Dendritic cell treated with granulocyte-macrophage colony-stimulating factor and Interleukin-4, amounts not matched to agents 40 ng/mL and 50 ng/mL, for 4 days (primary cell): ENCODE measurements around the gene EARS2.

ENCODE experiments used
- H3K27ac Mint-ChIP-seq: one replicate; pipeline ENCODE4 v1.8.0; 2022; ENCODE audit warnings: mild to moderate bottlenecking, mixed read lengths
- H3K27me3 Mint-ChIP-seq: one replicate; pipeline ENCODE4 v1.8.0; 2022; ENCODE audit warnings: mild to moderate bottlenecking, mixed read lengths
- H3K36me3 Mint-ChIP-seq: one replicate; pipeline ENCODE4 v1.8.0; 2022; ENCODE audit warnings: low read depth, mixed read lengths
- H3K4me1 Mint-ChIP-seq: one replicate; pipeline ENCODE4 v1.8.0; 2022; ENCODE audit warnings: low read depth, mixed read lengths
- H3K4me3 Mint-ChIP-seq: one replicate; pipeline ENCODE4 v1.8.0; 2022; ENCODE audit warnings: mild to moderate bottlenecking, moderate library complexity, mixed read lengths
- H3K9me3 Mint-ChIP-seq: one replicate; pipeline ENCODE4 v1.8.0; 2022; ENCODE audit warnings: mixed read lengths
- intact Hi-C: fragments of 100-400 bp; cut with micrococcal nuclease; formaldehyde crosslinking; loops from one replicate; pipeline ENCODE4 v1.15.0; 2022

EARS2 gene

DNA sequence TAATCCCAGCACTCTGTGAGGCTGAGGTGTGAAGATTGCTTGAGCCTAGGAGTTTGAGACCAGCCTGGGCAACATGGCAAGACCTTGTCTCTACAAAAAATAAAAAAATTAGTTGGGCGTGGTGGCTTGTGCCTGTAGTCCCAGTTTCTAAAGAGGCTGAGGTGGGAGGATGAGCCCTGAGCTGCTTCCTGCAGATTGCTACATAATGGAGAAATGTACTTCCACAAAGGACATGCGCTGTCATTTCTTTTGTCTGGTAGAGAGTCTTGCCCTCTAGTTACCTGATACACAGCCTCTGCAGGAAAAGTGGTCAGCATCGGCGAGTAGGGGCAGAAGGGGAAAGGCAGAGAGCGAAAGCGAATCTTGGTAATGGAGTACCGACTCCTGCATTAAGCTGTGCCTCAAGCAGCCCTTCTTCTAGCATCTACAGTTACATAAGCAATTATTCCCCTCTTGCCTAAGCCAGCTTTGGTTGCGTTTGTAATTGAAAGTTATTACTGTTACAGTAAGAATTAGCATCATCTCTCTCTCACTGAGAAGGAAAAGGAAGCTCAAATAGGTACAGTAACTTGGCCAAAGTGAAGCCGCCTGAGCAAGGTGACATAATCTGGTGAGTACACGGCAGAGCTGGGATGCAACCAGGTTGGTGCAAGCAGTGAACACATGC is 28.4 kb downstream of the EARS2 start:
- H3K27ac Mint-ChIP-seq: peak overlapping the region; percentile 39
- no peak overlapping the region for H3K4me3 Mint-ChIP-seq
- peaks cover 79% of the 10 kb centered on the region for H3K36me3 Mint-ChIP-seq

DNA sequence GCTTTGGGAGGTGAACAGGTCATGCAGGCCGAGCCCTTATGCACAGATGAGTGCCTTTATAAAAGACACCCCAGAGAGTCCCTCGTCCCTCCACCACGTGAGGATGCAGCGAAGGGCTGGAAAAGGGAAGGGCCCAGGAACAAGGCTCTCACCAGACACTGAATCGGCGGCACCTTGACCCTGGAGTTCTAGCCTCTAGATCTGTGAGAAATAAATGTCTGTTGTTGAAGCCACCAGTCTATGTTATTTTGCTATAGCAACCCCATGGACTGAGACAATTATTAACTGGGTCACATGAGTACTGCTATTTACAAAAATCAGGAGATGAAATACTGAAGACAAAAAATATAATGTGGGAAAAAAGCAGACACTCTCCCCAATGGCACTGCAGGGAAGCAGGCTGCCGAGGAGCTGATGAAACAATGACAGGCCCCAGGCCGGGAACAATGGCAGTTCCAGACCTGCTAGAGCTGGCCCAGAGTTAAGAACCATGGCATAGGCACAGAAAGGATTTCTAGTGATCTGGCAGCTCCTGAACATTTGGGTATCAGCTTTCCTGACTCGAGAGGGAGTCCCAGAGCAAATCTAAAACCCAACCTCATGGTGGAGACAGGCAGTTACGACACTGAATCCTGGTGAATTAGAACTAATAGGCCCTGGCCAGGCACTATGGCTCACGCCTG is 29.0 kb downstream of the EARS2 start:
- Mint-ChIP-seq H3K36me3 (peaks cover 79% of the 10 kb centered on the region), H3K4me3 (no peak overlapping the region), H3K9me3 (no peaks in the 10 kb centered on the region), H3K4me1 (peaks cover 43% of the 10 kb centered on the region), H3K27ac (no peak overlapping the region), H3K27me3 (no peaks in the 10 kb centered on the region)
- intact Hi-C loops: no loop called here

More for the DNA sequence above, 28.4 kb downstream of the EARS2 start:
- H3K9me3 Mint-ChIP-seq: no peaks in the 10 kb centered on the region
- H3K4me1 Mint-ChIP-seq: peaks cover 36% of the 10 kb centered on the region
- H3K27me3 Mint-ChIP-seq: no peaks in the 10 kb centered on the region
- intact Hi-C loops: no loop called here

DNA sequence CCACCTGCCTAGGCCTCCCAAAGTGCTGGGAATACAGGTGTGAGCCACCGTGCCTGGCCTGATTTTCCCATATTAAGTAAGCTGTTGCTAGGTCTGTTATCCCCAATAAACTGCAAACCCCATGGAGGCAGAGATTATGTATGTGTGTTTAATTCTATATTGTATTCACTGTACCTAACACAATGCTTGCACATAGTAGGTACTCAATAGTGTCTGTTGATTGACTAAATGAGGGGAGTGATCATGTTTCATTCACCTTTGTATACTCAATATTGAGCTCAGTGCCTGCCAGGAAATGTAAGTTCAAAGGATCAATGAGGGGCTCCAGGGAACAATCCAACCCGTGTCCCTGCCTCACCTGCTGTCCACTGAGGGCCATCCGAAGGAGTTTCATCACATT is 32.3 kb downstream of the EARS2 start:
- peaks cover 63% of the 10 kb centered on the region for H3K4me1 Mint-ChIP-seq
- H3K36me3 Mint-ChIP-seq: peaks cover 58% of the 10 kb centered on the region
- no peaks in the 10 kb centered on the region for H3K9me3 Mint-ChIP-seq
- intact Hi-C loops: loop anchor here (5.0 kb wide), 1 partner anchor 32 kb away; the partner anchor contains the start of genes EARS2 and UBFD1
- H3K27me3 Mint-ChIP-seq: no peaks in the 10 kb centered on the region
- no peak overlapping the region for H3K4me3 Mint-ChIP-seq
- peak overlapping the region; percentile 92 for H3K27ac Mint-ChIP-seq

DNA sequence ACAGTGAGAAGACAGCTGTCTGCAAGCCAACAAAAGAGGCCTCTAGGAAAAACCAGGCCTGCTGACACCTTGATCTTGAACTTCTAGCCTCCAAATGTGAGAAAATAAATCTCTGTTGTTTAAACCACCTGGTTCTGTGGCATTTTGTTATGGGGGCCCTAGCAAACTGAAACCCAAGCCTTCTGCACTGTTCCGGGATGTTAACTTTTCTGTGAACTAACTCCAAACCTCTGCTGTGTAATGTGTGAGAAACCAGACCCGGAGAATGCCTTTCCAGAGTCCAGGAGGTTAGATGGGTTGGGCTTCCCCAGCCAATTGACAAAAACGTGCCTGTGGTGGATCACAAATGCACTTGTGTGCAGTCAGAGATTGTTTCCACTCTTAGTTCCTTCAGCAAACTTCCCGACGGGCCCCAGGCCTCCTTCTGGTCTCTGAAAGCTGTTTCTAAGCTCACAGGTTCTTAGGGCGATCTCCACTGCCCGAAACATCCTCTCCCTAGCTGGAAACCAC is 33.2 kb downstream of the EARS2 start:
- peaks cover 48% of the 10 kb centered on the region for H3K36me3 Mint-ChIP-seq
- peaks cover 63% of the 10 kb centered on the region for H3K4me1 Mint-ChIP-seq
- H3K4me3 Mint-ChIP-seq: no peak overlapping the region
- intact Hi-C loops: loop anchor here (5.0 kb wide), 1 partner anchor 33 kb away; the partner anchor contains the start of genes EARS2 and UBFD1
- H3K27ac Mint-ChIP-seq: peak overlapping the region; percentile 92
- H3K27me3 Mint-ChIP-seq: no peaks in the 10 kb centered on the region
- no peaks in the 10 kb centered on the region for H3K9me3 Mint-ChIP-seq

DNA sequence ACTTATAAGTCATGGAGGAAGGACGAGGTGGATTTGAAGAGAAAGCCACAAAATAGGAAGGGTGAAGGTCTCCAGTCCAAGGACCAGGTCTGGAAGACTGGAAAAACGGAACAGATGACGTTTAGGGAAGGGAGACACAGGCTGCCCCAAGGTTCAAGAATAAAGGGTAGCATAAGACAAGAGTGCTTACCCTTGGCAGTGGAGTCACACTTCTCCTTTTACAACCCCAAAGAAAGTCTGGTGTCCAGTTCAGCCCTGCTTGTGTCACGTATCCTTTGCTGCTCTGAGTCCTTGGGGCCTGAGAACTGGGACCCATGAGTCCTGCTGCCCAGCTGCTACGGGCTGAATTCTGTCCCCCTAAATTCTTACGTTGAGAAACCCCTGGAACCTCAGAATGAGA is 33.8 kb downstream of the EARS2 start:
- Mint-ChIP-seq H3K9me3 (no peaks in the 10 kb centered on the region), H3K27ac (peak overlapping the region; percentile 92), H3K27me3 (no peaks in the 10 kb centered on the region), H3K36me3 (peaks cover 46% of the 10 kb centered on the region), H3K4me3 (no peak overlapping the region), H3K4me1 (peaks cover 60% of the 10 kb centered on the region)
- intact Hi-C loops: loop anchor here (5.0 kb wide), 1 partner anchor 34 kb away; the partner anchor contains the start of genes EARS2 and UBFD1

DNA sequence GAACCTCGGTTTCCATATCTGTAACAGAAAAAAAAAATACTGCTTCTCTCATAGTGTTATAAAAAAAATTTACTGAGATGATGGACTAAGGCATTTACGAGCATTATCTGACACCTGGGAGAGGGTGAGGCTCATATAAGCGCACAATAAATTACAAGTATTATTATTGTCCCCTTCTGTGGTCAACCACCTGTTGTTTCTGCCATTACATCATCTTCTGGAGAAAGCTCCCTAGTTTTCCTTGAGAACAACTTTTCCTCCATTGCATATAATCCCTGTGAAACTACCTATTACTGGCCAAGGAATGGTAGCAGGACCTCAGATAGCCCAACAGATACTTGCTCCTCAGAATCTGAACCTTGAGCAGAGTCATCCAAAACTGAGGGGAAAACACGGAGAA is 35.2 kb downstream of the EARS2 start:
- intact Hi-C loops: loop anchor here (5.0 kb wide), 1 partner anchor 35 kb away; the partner anchor contains the start of genes EARS2 and UBFD1
- no peaks in the 10 kb centered on the region for H3K9me3 Mint-ChIP-seq
- H3K27me3 Mint-ChIP-seq: no peaks in the 10 kb centered on the region
- H3K36me3 Mint-ChIP-seq: peaks cover 33% of the 10 kb centered on the region
- no peak overlapping the region for H3K4me3 Mint-ChIP-seq
- H3K4me1 Mint-ChIP-seq: peaks cover 69% of the 10 kb centered on the region
- no peak overlapping the region for H3K27ac Mint-ChIP-seq

DNA sequence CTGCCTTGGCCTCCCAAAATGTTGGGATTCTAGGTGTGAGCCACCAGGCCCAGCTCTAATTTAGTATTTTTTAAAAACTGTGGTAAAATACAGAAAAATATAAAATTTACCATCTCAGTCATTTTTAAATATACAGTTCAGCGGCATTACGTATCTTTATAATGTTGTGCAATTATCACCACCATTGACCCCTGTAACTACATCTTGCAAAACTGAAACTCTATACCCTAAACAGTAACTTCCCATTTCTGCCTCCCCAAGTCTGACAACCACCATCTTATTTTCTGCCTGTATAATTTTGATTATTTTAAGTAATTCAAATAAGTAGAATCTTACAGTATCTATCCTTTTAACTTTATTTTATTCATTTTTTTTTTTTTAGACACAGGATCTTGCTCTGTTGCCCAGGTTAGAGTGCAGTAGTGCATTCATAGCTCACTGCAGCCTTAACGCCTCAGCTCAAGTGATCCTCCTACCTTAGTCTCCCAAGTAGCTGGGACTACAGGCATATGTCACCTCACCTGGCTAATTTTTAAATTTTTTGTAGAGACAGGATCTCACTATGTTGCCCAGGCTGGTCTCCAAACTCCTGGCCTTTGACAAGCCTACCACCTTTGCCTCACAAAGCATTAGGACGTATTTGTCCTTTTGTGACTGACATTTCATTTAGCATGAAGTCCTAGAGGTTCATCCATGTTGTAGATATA is 36.0 kb downstream of the EARS2 start:
- peak overlapping the region; percentile 20 for H3K4me3 Mint-ChIP-seq
- intact Hi-C loops: loop anchor here (5.0 kb wide), 1 partner anchor 36 kb away; the partner anchor contains the start of genes EARS2 and UBFD1
- H3K9me3 Mint-ChIP-seq: no peaks in the 10 kb centered on the region
- peaks cover 33% of the 10 kb centered on the region for H3K36me3 Mint-ChIP-seq
- H3K4me1 Mint-ChIP-seq: peaks cover 76% of the 10 kb centered on the region
- no peaks in the 10 kb centered on the region for H3K27me3 Mint-ChIP-seq
- H3K27ac Mint-ChIP-seq: peak overlapping the region; percentile 95

DNA sequence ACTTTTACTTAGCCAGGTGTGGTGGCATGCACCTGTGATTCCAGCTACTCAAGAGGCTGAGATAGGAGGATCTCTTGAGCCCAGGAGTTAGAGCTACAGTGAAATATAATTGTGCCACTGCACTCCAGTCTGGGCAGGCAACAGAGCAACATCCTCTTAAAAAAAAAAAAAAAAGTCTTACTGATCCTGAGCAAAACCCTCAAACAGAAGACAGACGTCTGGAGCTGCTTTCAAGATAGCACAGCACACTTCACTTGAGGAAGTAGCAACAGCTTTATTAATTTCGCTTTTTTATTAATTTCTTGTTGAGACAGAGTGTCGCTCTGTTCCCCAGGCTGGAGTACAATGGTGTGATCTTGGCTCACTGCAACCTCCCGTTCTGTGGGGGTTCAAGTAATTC is 36.6 kb downstream of the EARS2 start:
- Mint-ChIP-seq H3K36me3 (peaks cover 31% of the 10 kb centered on the region), H3K4me3 (peak overlapping the region; percentile 20), H3K9me3 (no peaks in the 10 kb centered on the region), H3K27ac (peak overlapping the region; percentile 95), H3K27me3 (no peaks in the 10 kb centered on the region), H3K4me1 (peaks cover 83% of the 10 kb centered on the region)
- intact Hi-C loops: loop anchor here (5.0 kb wide), 1 partner anchor 37 kb away; the partner anchor contains the start of genes EARS2 and UBFD1

DNA sequence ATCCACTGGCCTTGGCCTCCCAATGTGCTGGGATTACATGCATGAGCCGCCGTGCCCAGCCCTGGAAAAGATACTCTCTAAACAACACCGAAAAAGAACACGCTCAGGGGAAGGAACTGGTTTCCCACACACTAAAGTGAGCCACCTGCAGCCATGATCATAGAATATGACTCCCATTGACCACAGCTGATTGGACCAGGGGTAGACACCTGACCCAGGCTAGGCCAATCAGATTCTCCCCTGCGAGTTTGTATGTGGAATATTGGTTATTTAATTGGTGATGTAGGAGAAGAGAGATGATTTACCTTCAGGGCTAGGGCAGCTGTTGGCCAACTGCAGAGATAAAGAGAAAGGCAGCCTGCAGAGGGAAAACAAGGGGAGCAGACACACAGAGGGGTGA is 37.9 kb downstream of the EARS2 start:
- Mint-ChIP-seq H3K36me3 (peaks cover 27% of the 10 kb centered on the region), H3K27ac (peak overlapping the region; percentile 95), H3K4me3 (no peak overlapping the region), H3K9me3 (no peaks in the 10 kb centered on the region), H3K4me1 (peaks cover 71% of the 10 kb centered on the region), H3K27me3 (no peaks in the 10 kb centered on the region)
- intact Hi-C loops: loop anchor here (10.0 kb wide), 1 partner anchor 76 kb away; the partner anchor contains the start of gene NDUFAB1

DNA sequence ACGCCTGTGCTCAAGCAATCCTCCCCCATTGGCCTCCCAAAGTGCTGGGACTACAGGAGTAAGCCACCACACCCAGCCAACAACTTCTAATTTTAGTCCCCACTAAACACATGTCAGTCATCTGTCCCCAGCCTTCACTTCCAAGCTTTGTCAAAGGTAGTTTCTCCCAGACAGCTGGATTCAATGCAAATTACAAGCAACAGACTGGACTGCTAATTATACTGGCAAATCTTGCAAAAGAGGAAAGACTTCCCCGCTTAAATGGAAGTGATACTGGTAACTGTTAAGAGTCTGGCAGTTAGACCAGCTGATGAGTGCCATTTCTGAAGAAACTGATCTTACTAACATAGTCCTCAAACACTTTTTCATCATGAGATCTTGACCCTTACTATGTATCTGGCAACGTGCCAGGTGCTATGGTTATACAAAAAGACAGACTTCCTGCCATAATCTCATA is 38.7 kb downstream of the EARS2 start:
- no peak overlapping the region for H3K4me3 Mint-ChIP-seq
- H3K4me1 Mint-ChIP-seq: peaks cover 62% of the 10 kb centered on the region
- peaks cover 23% of the 10 kb centered on the region for H3K36me3 Mint-ChIP-seq
- no peaks in the 10 kb centered on the region for H3K9me3 Mint-ChIP-seq
- H3K27ac Mint-ChIP-seq: peak overlapping the region; percentile 95
- H3K27me3 Mint-ChIP-seq: no peaks in the 10 kb centered on the region
- intact Hi-C loops: loop anchor here (10.0 kb wide), 1 partner anchor 76 kb away; the partner anchor contains the start of gene NDUFAB1

DNA sequence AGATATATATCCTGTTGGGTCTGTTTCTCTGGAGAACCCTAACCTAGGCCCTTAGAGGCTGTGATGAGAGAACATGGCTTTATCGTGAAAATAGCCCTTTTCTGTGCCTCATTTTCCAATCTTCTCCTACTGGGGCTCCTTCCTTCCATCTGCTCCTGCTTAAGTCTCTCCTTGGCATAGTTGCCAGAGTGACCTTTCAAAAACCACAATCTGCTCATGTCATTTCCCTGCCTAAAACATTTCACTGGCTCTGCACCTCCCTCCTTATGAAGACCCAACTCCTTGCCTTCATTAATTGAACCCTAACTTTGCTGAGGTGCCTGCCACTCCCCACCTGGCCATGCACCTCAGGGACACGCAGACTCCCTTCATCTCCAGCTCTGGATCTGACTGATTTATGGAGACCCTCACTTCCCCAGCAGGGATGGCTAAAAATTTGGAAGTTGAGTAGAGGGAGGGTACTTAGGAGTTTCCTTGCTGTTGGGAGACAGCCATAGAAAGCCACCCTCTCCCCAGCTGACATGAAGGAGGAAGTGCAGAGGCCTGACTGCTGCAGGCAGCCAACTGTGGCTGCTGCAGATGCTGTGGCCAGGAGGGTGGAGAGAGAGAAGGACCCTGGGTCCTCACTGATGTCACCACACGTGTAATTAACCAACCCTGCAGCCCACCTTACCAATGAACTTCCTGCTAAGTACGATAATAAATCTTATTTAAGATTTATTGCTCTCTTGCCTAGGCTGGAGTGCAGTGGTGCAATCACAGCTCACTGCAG is 40.6 kb downstream of the EARS2 start:
- H3K36me3 Mint-ChIP-seq: peaks cover 9% of the 10 kb centered on the region
- H3K27me3 Mint-ChIP-seq: no peaks in the 10 kb centered on the region
- H3K27ac Mint-ChIP-seq: peak overlapping the region; percentile 87
- no peaks in the 10 kb centered on the region for H3K9me3 Mint-ChIP-seq
- peaks cover 51% of the 10 kb centered on the region for H3K4me1 Mint-ChIP-seq
- H3K4me3 Mint-ChIP-seq: no peak overlapping the region
- intact Hi-C loops: loop anchor here (10.0 kb wide), 1 partner anchor 78 kb away; the partner anchor contains the start of gene NDUFAB1

DNA sequence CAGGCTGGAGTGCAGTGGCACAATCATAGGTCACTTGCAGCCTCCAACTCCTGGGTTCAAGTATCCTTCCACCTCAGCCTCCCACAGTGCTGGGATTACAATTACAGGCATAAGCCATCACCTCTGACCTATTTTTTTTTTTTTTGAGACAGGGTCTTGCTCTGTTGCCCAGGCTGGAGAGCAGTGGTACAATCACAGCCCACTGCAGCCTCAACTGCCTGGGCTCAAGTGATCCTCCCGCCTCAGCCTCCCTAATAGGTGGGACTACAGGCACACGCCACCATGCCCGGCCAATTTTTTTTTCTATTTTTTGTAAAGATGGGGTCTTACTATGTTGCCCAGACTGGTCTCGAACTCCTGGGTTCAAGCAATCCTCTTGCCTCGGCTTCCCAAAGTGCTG is 41.3 kb downstream of the EARS2 start:
- Mint-ChIP-seq H3K36me3 (peaks cover 9% of the 10 kb centered on the region), H3K4me3 (no peak overlapping the region), H3K9me3 (no peaks in the 10 kb centered on the region), H3K4me1 (peaks cover 45% of the 10 kb centered on the region), H3K27me3 (no peaks in the 10 kb centered on the region), H3K27ac (peak overlapping the region; percentile 87)
- intact Hi-C loops: loop anchor here (10.0 kb wide), 1 partner anchor 79 kb away; the partner anchor contains the start of gene NDUFAB1
